ES-I3 (cell line): Measurements from ENCODE around the gene WNT3.

Source experiments
- H3K36me3 ChIP-seq: 2 replicates; pipeline ENCODE4 v1.6.1; 2013; ENCODE audit warnings: mild to moderate bottlenecking, low read length, control low read depth, moderate library complexity; ENCODE audit not compliant: insufficient read depth
- H3K4me1 ChIP-seq: 2 replicates; pipeline ENCODE4 v1.6.1; 2013; ENCODE audit warnings: mild to moderate bottlenecking, control low read depth, low read length; ENCODE audit not compliant: insufficient read depth
- H3K9ac ChIP-seq: 2 replicates; pipeline ENCODE4 v1.6.1; 2013; ENCODE audit warnings: low read depth, mild to moderate bottlenecking, low read length, moderate library complexity
- H3K9me3 ChIP-seq: 2 replicates; pipeline ENCODE4 v1.6.1; 2013; ENCODE audit warnings: mild to moderate bottlenecking, low read length, moderate library complexity; ENCODE audit not compliant: control insufficient read depth, insufficient read depth

The WNT3 gene

DNA sequence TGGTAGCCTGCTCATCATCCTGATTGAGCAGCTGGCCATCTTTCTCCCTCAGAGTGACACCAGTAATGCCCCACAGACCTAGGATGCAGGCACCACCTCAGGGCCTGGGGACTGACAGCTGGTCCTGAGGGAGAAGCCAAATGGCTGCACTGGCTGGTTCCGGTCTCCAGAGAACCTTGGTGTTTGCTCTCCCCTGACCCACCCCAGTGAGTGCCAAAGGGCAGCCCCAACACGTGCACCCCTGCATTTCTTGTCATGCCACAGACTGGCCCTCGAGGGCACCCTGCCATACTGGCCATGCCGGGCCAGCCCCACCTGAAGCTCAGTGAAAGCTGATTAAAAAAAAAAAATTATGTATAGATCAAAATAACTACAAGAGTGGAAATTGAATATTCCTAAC, 100.5 kb downstream of the WNT3 start:
- H3K4me1 ChIP-seq: no peaks in the 10 kb centered on the region
- no peak overlapping the region for H3K9ac ChIP-seq
- H3K9me3 ChIP-seq: no peaks in the 10 kb centered on the region
- H3K36me3 ChIP-seq: no peaks in the 10 kb centered on the region
